ENCODE data around the gene HOXB2. TPM values are rescaled to one million over a fixed set of nuclear protein-coding genes. Genes with fewer than 3 reads are reported as not detected.
"Not testable (repeated sequence)": the region's sequence is repeated elsewhere in the genome, so short reads cannot be mapped to it uniquely, and the experiment has no call there.

HOXB2 gene
- total RNA-seq, 6 experiments from 2014 or later = 1.1 to 1.9 (median 1.5) TPM

DNA sequence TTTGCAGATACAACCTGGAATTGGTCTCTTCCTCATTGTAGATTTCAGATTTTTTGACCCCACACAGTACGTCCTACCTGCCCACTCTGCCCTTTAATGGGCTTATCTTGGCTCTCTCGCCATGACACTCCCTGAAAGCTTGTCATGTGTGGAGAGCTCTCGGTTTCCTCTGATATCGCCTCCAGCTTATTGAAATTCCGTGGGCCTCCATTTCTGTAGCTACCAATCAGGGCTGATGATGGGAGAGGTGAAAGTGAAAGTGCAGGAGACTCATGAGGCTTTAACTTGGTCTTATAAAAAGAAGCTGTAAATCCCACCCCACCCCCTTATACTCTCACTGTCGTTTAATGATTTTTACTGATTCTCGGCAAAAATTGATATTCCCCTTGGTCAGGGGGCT lies 31.8 kb downstream of the HOXB2 start:
- Histone ChIP-seq H3K9me3 (no peaks in the 10 kb centered on the region), H3K27me3 (no peaks in the 10 kb centered on the region), H3K36me3 (no peaks in the 10 kb centered on the region), H3K4me1 (no peaks in the 10 kb centered on the region), H3K4me3 (no peak overlapping the region), H3K27ac (no peak overlapping the region)
- intact Hi-C loops (cut with DNase I) = no loop called here
- ATAC-seq (peak in 3 of 4 donors; percentile 45 to 51 (median 51)), DNase-seq (no peak)
- TF ChIP-seq POLR2A (IDR thresholded peaks at IDR 0.05) = no peak
- WGBS (ENCODE audit: insufficient coverage, low coverage, low lambda C conversion rate, missing lambda C conversion rate) = 12% methylated on average over 7 of the region's 7 CpGs

DNA sequence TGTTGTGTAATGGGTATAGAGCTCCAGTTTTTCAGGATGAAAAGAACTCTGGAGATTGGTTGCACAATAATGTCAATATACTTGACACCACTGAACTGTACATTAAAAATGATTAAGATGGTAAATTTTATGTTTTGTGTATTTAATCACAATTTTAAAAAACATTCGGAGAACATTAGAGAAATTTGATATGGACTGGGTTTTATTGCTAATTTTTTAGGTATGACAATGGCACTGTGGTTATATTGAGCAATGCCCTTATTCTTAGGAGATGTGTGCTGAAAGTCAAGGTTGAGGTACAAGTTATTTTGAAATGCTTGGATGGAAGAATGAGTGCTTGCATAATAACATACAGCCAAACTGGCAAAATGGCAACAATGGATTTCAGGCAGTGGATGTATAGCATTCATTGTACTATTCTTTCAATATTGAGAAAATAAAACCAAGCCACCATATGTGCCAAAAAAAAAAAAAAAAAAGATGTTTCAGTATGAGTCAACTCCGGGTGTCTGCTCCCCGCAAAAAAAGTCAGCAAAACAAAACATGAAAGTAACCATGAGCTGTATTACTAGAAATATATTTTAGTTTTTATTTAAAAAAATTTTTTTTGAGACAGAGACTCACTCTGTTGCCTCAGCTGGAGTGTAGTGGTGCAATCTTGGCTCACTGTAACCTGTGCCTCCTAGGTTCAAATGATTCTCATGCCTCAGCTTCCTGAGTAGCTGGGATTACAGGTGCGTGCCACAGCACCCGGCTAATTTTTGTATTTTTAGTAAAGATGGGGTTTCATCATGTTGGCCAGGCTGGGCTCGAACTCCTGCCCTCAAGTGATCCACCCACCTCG lies 33.9 kb downstream of the HOXB2 start:
- no peak for TF ChIP-seq POLR2A (IDR thresholded peaks at IDR 0.05)
- TF ChIP-seq, protein P1, sequence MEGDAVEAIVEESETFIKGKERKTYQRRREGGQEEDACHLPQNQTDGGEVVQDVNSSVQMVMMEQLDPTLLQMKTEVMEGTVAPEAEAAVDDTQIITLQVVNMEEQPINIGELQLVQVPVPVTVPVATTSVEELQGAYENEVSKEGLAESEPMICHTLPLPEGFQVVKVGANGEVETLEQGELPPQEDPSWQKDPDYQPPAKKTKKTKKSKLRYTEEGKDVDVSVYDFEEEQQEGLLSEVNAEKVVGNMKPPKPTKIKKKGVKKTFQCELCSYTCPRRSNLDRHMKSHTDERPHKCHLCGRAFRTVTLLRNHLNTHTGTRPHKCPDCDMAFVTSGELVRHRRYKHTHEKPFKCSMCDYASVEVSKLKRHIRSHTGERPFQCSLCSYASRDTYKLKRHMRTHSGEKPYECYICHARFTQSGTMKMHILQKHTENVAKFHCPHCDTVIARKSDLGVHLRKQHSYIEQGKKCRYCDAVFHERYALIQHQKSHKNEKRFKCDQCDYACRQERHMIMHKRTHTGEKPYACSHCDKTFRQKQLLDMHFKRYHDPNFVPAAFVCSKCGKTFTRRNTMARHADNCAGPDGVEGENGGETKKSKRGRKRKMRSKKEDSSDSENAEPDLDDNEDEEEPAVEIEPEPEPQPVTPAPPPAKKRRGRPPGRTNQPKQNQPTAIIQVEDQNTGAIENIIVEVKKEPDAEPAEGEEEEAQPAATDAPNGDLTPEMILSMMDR (IDR thresholded peaks at IDR 0.05) = no peak
- no peak for DNase-seq
- no peak for ATAC-seq
- H3K27me3 ChIP-seq = no peaks in the 10 kb centered on the region
- H3K9me3 ChIP-seq = no peaks in the 10 kb centered on the region
- H3K36me3 ChIP-seq = no peaks in the 10 kb centered on the region
- H3K27ac ChIP-seq = no peak overlapping the region
- no peak overlapping the region for H3K4me3 ChIP-seq
- intact Hi-C loops (cut with DNase I) = no loop called here
- 69% methylated on average over 6 of the region's 7 CpGs for WGBS (ENCODE audit: insufficient coverage, low coverage, low lambda C conversion rate, missing lambda C conversion rate)
- H3K4me1 ChIP-seq = no peaks in the 10 kb centered on the region

DNA sequence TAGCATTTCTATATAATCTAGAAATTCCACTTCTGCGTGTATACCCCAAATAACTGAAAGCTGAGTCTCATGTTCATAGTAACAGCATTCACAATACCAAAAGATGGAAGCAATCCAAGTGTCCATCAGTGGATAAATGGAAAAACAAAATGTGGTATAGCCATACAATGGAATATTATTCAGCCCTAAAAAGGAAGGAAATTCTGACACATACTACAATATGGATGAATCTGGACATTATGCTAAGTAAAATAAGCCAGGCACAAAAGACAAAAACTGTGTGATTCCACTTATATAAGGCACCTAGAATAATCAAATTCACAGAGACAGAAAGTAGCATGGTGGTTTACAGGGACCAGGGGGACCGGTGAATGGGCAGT lies 34.5 kb downstream of the HOXB2 start:
- no peaks in the 10 kb centered on the region for H3K27me3 ChIP-seq
- ATAC-seq (no peak), DNase-seq (no peak)
- 100% methylated on average over 1 of the region's 2 CpGs for whole genome bisulfite sequencing (ENCODE audit: insufficient coverage, low coverage, low lambda C conversion rate, missing lambda C conversion rate)
- no peaks in the 10 kb centered on the region for H3K9me3 ChIP-seq
- intact Hi-C loops (cut with DNase I) = no loop called here
- H3K4me3 ChIP-seq = no peak overlapping the region
- TF ChIP-seq, protein P1 (IDR thresholded peaks at IDR 0.05) = no peak
- no peak for TF ChIP-seq POLR2A (IDR thresholded peaks at IDR 0.05)
- no peak overlapping the region for H3K27ac ChIP-seq
- H3K36me3 ChIP-seq = no peaks in the 10 kb centered on the region
- H3K4me1 ChIP-seq = no peaks in the 10 kb centered on the region

DNA sequence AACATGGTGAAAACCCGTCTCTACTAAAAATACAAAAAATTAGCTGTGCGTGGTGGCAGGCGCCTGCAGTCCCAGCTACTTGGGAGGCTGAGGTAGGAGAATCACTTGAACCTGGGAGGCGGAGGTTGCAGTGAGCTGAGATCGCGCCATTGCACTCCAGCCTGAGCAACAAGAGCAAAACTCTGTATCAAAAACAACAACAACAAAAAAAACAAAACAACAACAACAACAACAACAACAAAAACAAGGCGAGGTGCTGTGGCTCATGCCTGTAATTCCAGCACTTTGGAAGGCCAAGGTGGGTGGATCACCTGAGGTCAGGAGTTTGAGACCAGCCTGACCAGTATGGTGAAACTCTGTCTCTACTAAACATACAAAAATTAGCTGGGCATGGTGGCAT lies 35.2 kb downstream of the HOXB2 start:
- H3K27me3 ChIP-seq; ATAC-seq; H3K4me3 ChIP-seq; DNase-seq; H3K9me3 ChIP-seq; intact Hi-C loops (cut with DNase I); H3K4me1 ChIP-seq; H3K27ac ChIP-seq; H3K36me3 ChIP-seq: not testable (repeated sequence)
- 85% methylated on average over 4 of the region's 7 CpGs for WGBS (ENCODE audit: insufficient coverage, low coverage, low lambda C conversion rate, missing lambda C conversion rate)

DNA sequence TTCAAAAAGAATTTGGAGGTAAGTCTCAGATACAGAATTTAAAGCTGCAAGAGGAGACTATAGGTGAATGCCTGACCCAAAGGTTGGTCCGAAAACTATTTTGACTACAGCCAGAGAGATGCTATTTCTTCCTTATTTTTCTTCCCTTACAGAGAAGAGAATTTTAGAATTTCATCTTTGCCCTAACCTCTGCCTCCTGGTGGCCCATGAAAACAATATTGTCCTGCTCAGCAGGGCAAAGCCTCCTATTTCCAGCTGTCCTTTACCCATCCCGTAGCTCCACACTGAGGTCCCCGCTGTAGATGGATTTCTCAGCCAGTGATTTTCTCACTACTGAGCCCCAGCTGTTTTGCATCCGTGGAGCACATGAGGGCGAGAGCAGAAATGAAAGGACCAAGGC lies 38.7 kb downstream of the HOXB2 start:
- DNase-seq (no peak), ATAC-seq (no peak)
- H3K36me3 ChIP-seq = no peaks in the 10 kb centered on the region
- H3K4me3 ChIP-seq = no peak overlapping the region
- no peak overlapping the region for H3K27ac ChIP-seq
- H3K9me3 ChIP-seq = no peaks in the 10 kb centered on the region
- no peaks in the 10 kb centered on the region for H3K27me3 ChIP-seq
- TF ChIP-seq POLR2A (IDR thresholded peaks at IDR 0.05) = no peak
- TF ChIP-seq, protein P1 (IDR thresholded peaks at IDR 0.05) = no peak
- no peaks in the 10 kb centered on the region for H3K4me1 ChIP-seq
- 35% methylated on average over 2 of the region's 5 CpGs for WGBS (ENCODE audit: insufficient coverage, low coverage, low lambda C conversion rate, missing lambda C conversion rate)
- intact Hi-C loops (cut with DNase I) = no loop called here

Measured in right lobe of liver (tissue), 6 donors.